ENCODE results near the gene PTP4A2.
"Not testable (repeated sequence)": the region's sequence is repeated elsewhere in the genome, so short reads cannot be mapped to it uniquely, and the experiment has no call there.

The PTP4A2 gene

DNA sequence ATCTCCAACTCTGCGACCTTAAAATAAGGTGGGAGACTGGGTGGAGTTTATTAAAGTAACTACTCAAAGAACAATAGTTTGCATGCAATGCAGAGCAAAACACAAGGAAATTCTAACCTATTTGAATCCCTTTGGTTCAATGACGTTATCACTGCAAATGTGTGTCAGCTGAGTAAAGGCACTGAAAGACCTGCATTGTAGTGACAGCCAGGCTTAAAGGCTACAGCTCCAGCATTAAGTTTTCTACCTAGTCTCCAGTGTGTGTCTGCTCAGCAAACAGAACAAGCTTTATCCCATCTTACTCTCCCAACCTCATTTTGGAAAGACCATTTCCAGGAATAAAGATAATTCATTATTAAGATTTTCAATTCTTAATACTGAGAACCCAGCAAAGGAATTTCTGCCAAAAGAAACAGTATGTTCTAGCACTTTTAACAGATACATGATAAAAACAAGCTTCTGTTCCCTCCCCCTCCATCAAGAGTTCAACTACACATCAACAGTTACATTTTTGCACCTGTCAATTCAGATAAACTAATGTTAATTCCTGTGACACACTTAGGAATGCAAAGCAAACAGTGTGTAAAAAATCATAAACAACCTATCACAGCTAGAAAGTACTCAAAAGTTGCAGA is 14.2 kb downstream of the PTP4A2 start:
- DNase-seq: no peak

DNA sequence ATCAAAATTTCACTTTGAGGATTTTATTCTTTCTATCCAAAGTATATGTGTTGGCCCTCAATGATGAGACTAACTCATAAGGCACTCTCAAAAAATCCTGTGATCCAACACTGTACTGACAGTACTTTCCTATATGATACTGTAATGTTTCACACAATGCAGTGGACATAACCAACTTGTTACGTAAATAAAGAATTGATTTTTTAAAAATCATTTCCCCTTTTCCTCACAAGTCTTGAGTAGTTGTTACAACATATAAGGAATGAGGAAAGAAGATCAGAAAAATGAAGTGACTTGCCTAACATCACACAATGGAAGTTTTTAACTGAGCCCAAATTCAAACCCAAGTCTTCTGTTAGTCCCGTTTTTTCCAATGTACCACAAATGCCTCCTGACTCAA is 17.2 kb downstream of the PTP4A2 start:
- DNase-seq: no peak

DNA sequence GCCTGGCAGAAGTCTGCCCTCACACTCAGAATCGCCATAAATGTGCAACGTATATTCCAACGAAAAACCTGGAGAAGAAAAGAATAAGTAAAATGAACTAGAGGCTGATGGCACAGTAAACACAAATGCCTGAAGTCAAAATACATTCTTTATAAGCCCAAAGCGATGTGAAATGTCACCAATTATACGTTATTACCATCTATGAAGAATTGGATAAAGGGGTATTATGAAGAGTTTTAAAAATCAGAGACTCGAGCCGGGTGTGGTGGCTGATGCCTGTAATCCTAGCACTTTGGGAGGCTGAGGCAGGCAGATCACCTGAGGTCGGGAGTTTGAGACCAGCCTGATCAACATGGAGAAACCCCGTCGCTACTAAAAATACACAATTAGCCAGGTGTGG is 18.6 kb downstream of the PTP4A2 start:
- DNase-seq: no peak

DNA sequence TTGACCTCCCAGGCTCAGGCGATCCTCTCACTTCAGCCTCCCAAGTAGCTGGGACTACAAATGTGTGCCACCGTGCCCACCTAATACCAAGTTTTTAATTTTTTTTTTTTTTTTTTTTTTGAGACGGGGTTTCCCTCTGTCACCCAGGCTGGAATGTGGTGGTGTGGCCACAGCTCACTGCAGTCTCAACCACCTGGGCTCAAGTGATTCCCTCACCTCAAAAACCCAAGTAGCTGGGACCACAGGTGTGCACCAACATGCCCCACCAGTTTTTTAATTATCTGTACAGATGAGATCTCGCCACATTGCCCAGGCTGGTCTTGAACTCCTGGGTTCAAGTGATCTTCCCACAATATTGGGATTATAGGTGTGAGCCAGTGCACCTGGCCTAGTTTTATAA is 22.7 kb downstream of the PTP4A2 start:
- DNase-seq: no peak

DNA sequence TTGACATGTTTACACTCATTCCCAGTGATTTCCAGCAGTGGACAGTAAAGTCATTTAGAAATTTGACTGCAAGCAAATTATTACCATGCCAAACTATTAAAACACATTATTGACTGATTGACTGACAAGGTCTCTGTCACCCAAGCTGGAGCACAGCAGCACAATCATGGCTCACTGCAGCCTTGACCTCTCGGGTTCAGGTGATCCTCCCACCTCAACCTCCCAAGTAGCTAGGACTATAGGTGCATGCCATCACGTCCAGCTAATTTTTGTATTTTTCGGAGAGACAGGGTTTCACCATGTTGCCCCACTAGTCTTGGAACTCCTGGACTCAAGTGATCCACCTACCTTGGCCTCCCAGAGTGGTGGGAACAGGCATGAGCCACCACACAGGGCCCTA is 24.2 kb downstream of the PTP4A2 start:
- DNase-seq: no peak

DNA sequence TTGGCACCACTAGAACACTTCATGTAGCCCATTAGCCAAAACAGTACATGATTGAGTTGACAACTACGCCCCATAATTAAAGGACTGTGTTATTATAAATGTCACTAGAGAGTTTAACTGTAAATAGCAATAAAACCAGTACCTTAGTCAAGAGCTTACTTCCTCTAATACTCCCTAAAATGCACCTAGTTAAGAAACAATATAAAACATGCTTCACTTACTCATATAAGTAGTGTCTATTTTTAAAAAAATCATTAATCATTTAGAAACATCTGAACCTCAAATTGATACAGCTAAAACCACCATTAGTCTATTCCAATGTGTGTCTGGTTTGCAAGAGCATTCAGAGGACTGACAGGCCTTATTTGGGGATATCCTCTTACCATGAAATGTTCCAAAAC is 25.3 kb downstream of the PTP4A2 start:
- no peak for DNase-seq

DNA sequence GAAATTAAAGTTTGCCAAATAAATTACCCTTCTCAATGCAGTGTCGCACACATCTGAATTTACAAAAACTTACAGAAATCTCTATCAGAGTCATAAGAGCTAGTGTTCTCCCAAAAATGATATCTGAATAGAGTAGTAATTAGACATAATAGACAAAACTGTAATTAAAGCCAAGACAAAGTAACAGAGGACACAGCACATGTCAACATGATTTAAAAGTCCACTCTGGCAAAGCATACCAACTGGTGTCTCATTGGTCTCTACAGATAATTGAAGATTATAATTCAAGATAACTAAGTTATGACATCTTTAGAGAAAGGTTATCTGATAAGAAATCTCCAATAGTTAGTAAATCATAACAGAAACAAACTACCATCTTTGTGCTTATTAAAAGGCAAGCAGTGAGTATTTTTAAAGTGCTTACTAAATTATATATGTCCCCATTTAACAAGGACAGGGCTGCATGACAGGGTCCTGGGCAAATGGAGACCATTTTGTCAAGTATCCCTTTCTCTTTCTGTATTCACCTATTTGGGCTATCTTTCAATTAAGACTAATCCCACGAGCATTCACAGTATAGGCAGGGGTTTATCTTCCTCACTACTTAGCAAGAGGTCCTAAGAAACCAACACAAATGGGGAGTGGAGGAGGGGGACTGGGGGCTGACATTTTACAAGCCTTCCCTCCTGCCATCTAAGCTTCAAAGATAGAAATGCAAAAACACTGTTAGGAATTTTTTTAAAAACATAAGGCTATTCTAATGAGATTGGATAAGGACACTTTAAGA is 26.0 kb downstream of the PTP4A2 start:
- DNase-seq: no peak

DNA sequence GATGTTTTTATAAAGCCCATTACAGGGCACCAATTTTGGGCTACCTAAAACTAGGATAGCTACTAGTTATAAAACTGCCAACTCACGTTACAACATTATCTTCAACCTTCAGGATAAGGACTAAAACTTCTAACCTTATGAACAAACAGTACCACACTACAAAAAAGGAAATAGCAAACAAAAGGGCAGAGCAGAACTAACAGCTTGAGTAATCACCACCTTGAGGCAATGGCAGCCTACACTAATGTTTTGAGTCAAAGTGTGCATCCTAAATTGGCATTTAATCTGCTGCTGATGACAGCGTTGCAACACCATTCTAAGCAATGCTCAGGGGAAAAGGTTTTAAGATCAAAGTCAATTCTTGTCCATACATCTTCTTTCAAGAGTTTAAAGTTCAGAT is 27.2 kb downstream of the PTP4A2 start:
- no peak for DNase-seq

DNA sequence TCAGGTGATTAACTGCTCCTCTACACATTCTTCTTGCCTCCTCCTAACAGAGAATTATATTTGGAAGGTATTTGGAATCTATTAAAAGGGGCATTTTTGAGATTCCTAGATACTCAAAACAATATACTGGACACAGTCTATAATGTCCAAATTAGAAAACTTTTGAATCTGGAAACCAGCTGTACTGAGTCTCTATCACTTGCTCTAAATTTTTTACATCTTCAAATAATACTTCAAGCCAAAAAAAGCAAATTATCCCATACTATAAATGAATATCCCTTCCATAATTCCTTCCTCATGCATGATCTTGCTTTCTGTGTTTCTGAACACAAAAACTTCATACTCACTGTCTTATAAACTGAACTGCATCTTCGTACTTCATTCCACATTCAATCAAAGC is 28.5 kb downstream of the PTP4A2 start:
- DNase-seq: no peak

DNA sequence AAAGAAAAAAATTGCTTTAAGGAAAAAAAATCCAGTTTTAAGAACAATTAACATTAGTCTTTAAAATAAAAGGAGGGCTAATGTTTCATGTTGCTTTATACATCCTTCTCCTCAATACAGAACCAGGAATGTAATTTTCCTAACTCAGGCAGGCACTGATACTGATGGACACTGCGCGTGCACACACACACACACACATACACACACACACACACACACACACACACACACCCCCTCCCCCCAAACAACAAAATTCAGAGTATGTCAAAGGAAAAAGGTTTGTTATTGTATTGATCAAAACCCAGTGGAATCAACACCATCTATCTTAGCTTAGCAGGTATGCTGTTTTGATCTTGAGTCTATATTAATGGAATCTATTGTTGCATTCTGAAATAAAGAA is 31.6 kb downstream of the PTP4A2 start:
- DNase-seq: no peak

DNA sequence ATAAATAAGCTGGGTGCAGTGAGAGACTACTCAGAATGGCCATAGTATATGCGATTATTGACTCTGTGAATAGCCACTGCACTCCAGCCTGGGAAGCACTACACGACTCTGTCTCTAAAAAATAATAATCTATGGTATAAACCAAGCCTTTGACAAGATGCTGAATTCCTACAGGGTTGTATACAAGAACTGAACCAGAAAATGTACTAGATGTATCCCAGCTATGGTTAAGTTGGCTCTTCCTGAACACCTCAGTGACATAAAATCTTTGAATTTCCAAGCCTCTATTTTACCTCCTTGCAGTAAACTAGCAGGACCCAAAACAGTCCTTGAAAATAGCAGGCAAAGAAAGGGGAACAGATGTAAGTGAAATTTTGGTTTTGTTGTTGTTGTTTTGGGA is 32.5 kb downstream of the PTP4A2 start:
- DNase-seq: no peak

DNA sequence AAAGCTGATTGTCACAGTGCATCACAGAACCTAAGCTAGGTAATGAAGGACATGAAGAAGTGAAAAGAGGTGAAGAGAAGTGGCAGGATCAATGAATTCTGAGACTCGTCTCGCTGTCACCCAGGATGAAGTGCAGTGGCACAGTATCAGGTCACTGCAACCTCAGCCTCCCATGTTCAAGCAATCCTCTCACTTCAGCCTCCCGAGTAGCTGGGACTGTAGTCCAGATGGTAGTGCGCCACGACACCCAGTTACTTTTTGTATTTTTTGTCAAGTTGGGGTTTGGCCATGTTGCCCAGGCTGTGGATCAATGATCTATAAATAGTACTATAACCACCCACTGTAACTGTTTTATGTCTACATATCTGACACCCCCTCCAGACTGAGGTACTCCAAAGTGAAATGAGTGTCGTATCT is 33.1 kb downstream of the PTP4A2 start:
- no peak for DNase-seq

DNA sequence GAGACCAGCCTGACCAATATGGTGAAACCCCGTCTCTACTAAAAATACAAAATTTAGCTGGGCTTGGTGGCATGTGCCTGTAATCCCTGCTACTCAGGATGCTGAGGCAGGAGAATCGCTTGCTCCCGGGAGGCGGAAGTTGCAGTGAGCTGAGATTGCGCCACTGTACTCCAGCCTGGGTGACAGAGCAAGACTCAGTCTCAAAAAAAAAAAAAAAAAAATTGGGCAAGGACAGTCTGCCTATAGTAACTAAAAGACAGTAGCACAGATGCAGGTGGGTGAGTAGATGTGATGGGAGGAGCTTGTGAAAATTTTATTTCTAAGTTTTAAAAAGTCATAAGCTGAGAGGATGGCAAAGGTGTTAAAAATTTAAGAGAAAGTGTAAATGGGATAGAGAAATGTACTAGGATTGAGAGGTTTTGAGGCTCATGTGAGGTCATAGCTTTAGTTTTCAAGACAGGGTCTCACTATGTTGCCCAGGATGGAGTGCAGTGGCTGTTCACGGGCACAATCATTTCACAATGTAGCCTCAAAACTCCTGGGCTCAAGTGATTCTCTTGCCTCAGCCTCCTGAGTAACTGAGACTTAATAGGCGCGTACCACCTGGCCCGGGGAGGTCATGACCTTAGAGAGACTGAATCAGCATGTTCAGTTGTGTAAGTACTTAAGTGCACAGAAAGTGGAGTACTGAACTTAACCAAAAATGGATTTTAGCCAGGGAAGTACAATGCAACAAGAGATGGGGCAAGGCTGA is 33.7 kb downstream of the PTP4A2 start:
- DNase-seq: no peak

DNA sequence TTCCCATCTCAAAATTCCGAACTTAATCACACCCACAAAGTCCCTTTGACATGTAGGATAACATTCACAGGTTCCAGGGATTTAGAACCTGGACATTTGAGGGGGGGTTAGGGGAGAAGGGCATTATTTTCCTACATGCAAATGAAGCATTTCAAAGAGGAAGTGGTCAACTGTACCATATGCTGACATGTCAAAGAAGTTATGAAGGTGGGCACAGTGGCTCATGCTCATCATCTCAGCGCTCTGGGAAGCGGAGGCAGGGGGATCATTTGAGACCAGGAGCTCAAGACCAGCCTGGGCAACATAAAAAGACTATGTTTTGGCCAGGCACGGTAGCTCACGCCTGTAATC is 35.7 kb downstream of the PTP4A2 start:
- DNase-seq: no peak

DNA sequence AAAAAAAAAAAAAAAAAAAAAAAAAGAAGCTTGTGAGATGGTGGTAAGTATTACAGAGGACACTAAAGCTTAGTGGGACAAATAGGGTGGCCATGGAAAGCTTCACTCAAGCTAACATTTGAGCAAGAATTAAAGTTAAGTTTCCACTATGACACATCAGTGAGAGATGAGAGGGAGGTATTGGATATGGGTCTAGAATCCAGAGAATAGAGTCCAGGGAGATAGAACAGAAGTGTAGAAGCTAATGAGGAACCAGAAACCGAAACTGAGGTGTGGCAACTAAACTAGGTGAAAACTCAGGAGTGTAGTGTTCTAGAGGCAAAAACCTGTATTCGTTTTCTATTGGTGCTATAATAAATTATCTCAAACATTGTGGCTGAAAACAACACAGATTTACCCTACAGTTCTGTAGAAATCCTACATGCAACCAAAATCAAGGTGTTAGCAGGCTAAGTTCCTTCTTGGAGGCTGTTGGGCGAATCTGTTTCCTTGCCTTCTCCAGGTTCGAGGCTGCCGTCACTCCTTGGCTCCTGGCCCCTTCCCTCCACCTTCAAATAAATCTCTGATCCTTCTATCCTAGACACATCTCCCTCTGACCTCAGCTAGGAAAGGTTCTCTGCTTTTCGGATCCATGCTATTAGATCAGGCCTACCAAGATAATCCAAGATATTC is 36.2 kb downstream of the PTP4A2 start:
- no peak for DNase-seq

DNA sequence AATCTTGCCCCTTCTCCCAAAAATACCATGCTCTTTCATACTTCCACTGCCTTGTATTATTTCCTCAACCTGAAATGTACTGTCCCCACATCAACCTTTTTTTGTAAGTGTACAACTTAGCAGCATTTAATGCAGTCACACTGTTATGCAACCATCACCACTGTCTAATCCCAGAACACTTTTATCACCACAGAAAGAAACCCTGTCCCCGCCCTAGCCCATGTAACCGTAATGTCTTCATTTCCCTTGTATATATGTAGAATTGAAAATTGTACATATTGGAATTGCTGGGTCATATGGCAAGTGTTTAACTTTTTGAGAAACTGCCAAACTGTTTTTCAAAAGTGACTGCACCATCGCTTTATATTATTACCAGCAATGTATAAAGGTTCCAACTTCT is 37.4 kb downstream of the PTP4A2 start:
- no peak for DNase-seq

DNA sequence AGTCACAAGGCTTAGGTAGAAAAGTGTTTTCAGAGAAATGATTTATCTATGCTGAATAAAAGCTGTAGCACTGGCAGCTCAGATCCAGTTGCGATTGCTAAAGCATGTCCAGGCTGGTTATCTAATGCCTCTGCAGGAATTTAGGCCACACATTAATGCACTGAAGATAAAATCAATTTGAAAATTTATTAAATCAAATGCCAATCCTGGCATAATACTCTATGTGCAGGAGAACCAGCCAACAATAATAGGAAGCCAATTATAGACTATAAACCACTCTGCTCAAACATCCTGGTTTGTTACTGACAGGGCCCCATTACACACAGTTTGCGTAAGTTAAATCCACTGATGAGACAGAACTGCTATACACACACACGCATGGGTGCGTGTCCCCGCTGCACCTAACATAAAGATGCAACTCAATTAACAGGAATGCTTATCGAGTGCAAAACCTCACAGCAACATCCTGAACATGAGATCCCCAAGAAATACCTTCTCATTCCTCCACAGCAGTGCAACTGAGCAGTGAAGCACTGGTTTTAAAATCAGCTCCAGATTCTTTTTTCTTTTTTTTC is 40.6 kb downstream of the PTP4A2 start:
- no peak for DNase-seq

DNA sequence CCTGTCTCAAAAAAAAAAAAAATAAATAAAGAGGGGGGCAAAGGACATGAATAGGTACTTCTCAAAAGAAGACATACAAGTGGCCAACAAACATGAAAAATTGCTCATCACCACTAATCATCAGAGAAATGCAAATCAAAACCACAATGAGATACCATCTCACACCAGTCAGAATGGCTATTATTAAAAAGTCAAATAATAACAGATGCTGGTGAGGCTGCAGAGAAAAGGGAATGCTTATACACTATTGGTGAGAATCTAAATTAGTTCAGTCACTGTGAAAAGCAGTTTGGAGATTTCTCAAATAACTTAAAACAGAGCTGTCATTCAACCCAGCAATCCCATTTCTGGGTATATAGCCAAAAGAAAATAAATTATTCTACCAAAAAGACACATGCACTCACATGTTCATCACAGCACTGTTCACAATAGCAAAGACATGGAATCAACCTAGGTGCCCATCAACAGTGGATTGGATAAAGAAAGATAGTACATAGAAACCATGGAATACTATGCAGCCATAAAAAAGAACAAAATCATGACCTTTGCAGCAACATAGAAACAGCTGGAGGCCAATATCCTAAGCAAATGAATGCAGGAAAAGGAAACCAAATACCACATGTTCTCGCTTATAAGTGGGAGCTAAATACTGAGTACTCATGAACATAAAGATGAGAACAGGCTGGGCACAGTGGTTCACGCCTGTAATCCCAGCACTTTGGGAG is 42.5 kb downstream of the PTP4A2 start:
- DNase-seq: not testable (repeated sequence)

DNA sequence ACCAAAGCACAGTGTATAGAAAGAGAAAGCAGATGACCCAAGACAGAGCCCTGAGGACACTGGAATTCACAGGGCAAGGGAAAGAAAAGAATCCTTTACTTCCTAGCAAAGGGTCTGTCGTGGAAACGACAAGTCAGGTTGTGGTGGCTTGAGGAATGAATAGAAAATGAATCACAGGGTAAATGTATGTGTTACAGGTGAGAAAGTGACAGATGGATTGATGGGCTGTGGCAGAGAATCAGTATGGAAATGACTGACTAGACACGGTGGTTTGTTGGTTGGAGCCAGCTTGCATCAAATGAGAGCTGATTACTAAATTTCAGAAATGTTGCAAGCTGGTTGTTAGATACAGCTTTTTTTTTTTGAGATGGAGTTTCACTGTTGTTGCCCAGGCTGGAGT is 46.9 kb downstream of the PTP4A2 start:
- DNase-seq: no peak

DNA sequence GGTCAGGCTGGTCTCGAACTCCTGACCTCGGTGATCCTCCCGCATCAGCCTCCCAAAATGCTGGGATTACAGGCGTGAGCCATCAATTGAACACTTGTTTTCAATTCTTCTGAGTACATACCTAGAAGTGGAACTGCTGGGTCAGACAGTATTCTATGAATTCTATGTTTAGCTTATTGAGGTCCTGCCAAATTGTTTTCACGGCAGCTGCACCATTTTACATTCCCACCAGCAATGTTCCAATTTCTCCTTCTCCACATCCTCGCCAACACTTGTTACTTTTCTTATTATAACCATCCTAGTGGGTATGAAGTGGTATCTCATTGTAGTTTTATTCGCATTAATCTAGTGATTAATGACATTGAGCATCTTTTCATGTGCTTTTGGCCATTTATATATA is 49.9 kb downstream of the PTP4A2 start:
- DNase-seq: no peak

DNA sequence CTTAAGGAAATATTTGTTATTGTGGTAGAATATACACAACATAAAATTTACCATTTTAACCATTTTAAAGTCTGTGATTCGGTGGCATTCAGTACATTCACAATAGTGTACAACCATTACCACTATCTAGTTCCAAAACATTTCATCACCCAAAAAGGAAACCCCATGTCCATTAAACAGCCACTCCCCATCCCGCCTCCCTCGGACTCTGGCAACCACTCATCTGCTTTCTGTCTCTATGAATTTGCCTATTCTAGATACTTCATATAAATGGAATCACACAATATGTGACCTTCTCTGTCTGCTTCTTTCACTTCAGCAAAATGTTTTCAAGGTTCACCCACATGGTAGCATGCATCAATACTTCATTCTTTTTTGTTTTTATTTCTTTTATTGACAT is 51.3 kb downstream of the PTP4A2 start:
- no peak for DNase-seq

DNA sequence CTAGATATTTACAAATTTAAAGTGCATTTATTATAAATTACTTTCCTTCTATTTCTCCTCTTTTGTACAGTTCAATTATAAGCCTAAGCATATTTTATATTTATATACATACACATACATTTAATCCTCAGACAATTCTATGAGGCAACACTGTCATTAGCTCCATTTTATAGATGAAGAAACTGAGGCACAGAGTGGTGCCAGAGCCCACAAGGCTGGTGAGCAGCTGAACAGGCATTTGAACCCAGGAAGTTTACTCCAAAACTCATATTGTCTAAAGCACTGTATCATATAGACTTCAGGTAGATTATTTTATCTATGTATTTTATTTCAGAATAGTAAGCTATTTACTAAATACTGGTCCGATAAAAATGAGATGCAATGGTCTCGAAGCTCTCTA is 52.3 kb downstream of the PTP4A2 start:
- no peak for DNase-seq

Data from 8988T (cell line).